Measurements from ENCODE around the gene LIME1. TPM values are rescaled to one million over a fixed set of nuclear protein-coding genes. Genes with fewer than 3 reads are reported as not detected.

The LIME1 gene
- total and polyA plus RNA-seq, 2 of the 4 experiments (the other 2 are of a cell fraction), result 0.36 to 7.8 TPM

- TF ChIP-seq NFE2L2 (IDR thresholded peaks at IDR 0.05; ENCODE audit: low read depth, low read length), result no peak
Observed at GRCh38 chr20:63744574-63745423, 8.3 kb downstream of the LIME1 start (continued).

GRCh38 chr20:63745424-63745805 is 9.0 kb downstream of the LIME1 start:
- in situ Hi-C loops (cut with MboI; ENCODE audit: low sequenced_read_pairs) (no loop called here), dilution Hi-C loops (cut with HindIII; ENCODE audit: low sequenced_read_pairs, unreplicated experiment) (no loop called here), intact Hi-C loops (cut with micrococcal nuclease) (no loop called here)
- Histone ChIP-seq H3K27ac (ENCODE audit: insufficient read depth, low read length) (no peak overlapping the region), H3K9ac (ENCODE audit: low read depth, low read length) (no peak overlapping the region), H3K4me3 (ENCODE audit: insufficient read depth, low read depth, low read length) (no peak overlapping the region), H4K8ac (ENCODE audit: low read depth in 2 of 2, low read length in 2 of 2) (no peak overlapping the region), H3K4ac (ENCODE audit: low read depth, low read length) (no peak overlapping the region), H3K4me2 (ENCODE audit: low read depth, low read length) (no peak overlapping the region), H3K18ac (ENCODE audit: low read depth, low read length) (no peak overlapping the region), H4K5ac (ENCODE audit: low read depth, low read length) (no peak overlapping the region), H2AFZ (replicated peaks; ENCODE audit: low read length, poor library complexity) (no peak overlapping the region), H4K20me1 (ENCODE audit: insufficient read depth, low read length) (peaks cover 10% of the 10 kb centered on the region), H2BK120ac (ENCODE audit: low read depth, low read length) (no peak overlapping the region), H2BK15ac (ENCODE audit: low read depth, low read length) (no peak overlapping the region), H2AK9ac (replicated peaks; ENCODE audit: low read depth, low read length, poor library complexity) (peak overlapping the region; percentile 66), H3K9me3 (ENCODE audit: control insufficient read depth, insufficient read depth, low read length) (no peaks in the 10 kb centered on the region), H2AK5ac (ENCODE audit: low read depth, low read length) (no peak overlapping the region), H3K4me1 (ENCODE audit: control insufficient read depth, insufficient read depth, low read length) (peaks cover 5% of the 10 kb centered on the region), H2BK20ac (ENCODE audit: low read depth, low read length) (no peak overlapping the region), H2BK5ac (ENCODE audit: low read depth, low read length, poor library complexity, severe bottlenecking) (no peak overlapping the region), H3K9me1 (ENCODE audit: insufficient read depth, low read length) (no peaks in the 10 kb centered on the region), H3K79me1 (ENCODE audit: low read depth in 1 of 2, low read length in 2 of 2) (peaks cover 4 to 9% of the 10 kb centered on the region in 2 experiments; a peak in 2 of 4 replicates), H3K27me3 (ENCODE audit: control insufficient read depth, insufficient read depth, low read length) (no peaks in the 10 kb centered on the region), H3K23ac (ENCODE audit: low read depth, low read length) (no peak overlapping the region), H3K36me3 (ENCODE audit: control insufficient read depth, insufficient read depth, low read length) (peaks cover 30% of the 10 kb centered on the region; the same call in 1 of the 2 replicates), H4K91ac (ENCODE audit: insufficient read depth, low read depth, low read length) (no peak overlapping the region), H3K14ac (replicated peaks; ENCODE audit: low read depth, low read length) (no peak overlapping the region), H3K56ac (ENCODE audit: extremely low read depth, insufficient read depth, low read length) (no peak overlapping the region)
- BruUV-seq (replicated peaks), result no TSS peak
- CTCF ChIA-PET, result no interaction called here
- DNase-seq (no peak), ATAC-seq (ENCODE audit: low read depth) (no peak)
- POLR2A ChIA-PET (ENCODE audit: unreplicated experiment), result no interaction called here
- 60% methylated on average over 1 of the region's 15 CpGs; no CpG with 5 or more reads in 1 of the 2 experiments for WGBS, 2 experiments (ENCODE audit: extremely low coverage in 2 of 2, insufficient read length in 1 of 2)
- TF ChIP-seq CEBPB (IDR thresholded peaks at IDR 0.05; ENCODE audit: low read depth, low read length) (no peak), MXI1 (IDR thresholded peaks at IDR 0.05; ENCODE audit: borderline replicate concordance, low read depth, low read length) (no peak), CHD1 (IDR thresholded peaks at IDR 0.05; ENCODE audit: low read depth, low read length) (no peak), RCOR1 (IDR thresholded peaks at IDR 0.05; ENCODE audit: insufficient replicate concordance, low read length) (no peak), SMC3 (IDR thresholded peaks at IDR 0.05; ENCODE audit: low read depth, low read length) (no peak), BHLHE40 (IDR thresholded peaks at IDR 0.05; ENCODE audit: low read depth, low read length) (no peak), RFX5 (IDR thresholded peaks at IDR 0.05; ENCODE audit: low read depth, low read length) (no peak), USF2 (IDR thresholded peaks at IDR 0.05; ENCODE audit: low read depth, low read length) (no peak), FOS (IDR thresholded peaks at IDR 0.05; ENCODE audit: low read depth, low read length) (no peak), NFE2L2 (IDR thresholded peaks at IDR 0.05; ENCODE audit: low read depth, low read length) (no peak), MAZ (IDR thresholded peaks at IDR 0.05; ENCODE audit: borderline replicate concordance, low read depth, low read length) (no peak), CTCF (conservative IDR thresholded peaks at IDR 0.05; ENCODE audit: low read depth, low read length) (no peak), MAFK (IDR thresholded peaks at IDR 0.05; ENCODE audit: low read depth, low read length) (no peak), RAD21 (IDR thresholded peaks at IDR 0.05; ENCODE audit: low read length) (no peak), POLR2A (IDR thresholded peaks at IDR 0.05; ENCODE audit: low read depth, low read length) (no peak)

Measured in IMR-90 (cell line).